ENCODE data around the gene USHBP1. TPM values are rescaled to one million over a fixed set of nuclear protein-coding genes. Genes with fewer than 3 reads are reported as not detected.

Gene USHBP1
- total and polyA plus RNA-seq, 2 of the 4 experiments (the other 2 are of a cell fraction) = not detected

DNA sequence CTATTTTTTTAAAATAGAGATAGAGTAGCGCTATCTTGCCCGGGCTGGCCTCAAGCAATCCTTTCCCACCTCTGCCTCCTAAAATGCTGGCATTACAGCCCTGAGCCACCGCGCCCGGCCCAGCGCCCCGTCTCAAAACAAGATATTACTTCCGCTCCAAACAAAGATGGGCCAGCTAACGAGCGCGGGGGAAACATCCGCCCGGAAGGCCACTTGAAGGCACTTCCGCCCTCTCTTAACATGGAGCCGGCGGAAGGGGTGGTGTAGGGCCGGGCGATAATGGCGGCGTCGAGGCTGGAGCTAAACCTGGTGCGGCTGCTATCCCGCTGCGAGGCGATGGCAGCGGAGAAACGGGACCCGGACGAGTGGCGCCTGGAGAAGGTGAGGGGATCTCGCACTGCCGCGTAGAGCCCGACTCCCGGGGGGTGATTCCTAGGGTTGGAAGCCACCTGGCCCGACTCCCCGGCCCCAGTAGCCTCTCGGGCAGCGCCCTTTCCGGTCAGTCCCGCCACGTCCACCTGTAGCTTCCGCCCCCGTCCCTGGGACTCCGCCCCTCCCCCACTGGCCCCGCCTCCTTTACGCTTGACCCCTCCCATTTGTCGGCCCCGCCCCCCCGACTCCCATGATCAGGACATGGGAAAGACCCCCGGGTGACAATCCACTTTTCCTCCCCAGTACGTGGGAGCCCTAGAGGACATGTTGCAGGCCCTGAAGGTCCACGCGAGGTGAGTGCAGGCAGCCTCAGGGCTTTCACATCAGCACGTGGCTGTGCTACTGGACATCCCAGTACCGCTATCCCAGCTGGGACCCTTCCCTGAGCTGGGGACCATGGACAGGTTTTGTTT lies 49.2 kb downstream of the USHBP1 start, which contains the start of gene USE1:
Gene USE1, plus strand, starts transcription at position 231 of the 845 bp plus-strand sequence. Its CDS starts 49 bp downstream, at position 280.
- H2AFZ ChIP-seq (replicated peaks; ENCODE audit: low read length, poor library complexity) = peak within 1 kb of the TSS; percentile 99
- H3K4ac ChIP-seq (ENCODE audit: low read depth, low read length) = peak within 1 kb of the TSS; percentile 98
- DNase-seq (peak; percentile 86), ATAC-seq (ENCODE audit: low read depth) (peak; percentile 94)
- H3K56ac ChIP-seq (ENCODE audit: extremely low read depth, insufficient read depth, low read length) = peak within 1 kb of the TSS; percentile 87
- no peaks in the 10 kb centered on the region for H3K9me3 ChIP-seq (ENCODE audit: control insufficient read depth, insufficient read depth, low read length)
- peak within 1 kb of the TSS; percentile 87 for H2BK5ac ChIP-seq (ENCODE audit: low read depth, low read length, poor library complexity, severe bottlenecking)
- peak within 1 kb of the TSS; percentile 78 for H3K4me2 ChIP-seq (ENCODE audit: low read depth, low read length)
- peak within 1 kb of the TSS; percentile 72; the same call in 1 of the 2 replicates for H2BK20ac ChIP-seq (ENCODE audit: low read depth, low read length)
- no peak for TF ChIP-seq SMC3 (IDR thresholded peaks at IDR 0.05; ENCODE audit: low read depth, low read length)
- no peak for TF ChIP-seq CHD1 (IDR thresholded peaks at IDR 0.05; ENCODE audit: low read depth, low read length)
- peak; percentile 43; the same call in 1 of the 2 replicates for TF ChIP-seq MAZ (IDR thresholded peaks at IDR 0.05; ENCODE audit: borderline replicate concordance, low read depth, low read length)
- TF ChIP-seq BHLHE40 (IDR thresholded peaks at IDR 0.05; ENCODE audit: low read depth, low read length) = 0 out of 2 replicates have a peak, but pooled peaks have one; percentile 3
- TF ChIP-seq, protein P1, sequence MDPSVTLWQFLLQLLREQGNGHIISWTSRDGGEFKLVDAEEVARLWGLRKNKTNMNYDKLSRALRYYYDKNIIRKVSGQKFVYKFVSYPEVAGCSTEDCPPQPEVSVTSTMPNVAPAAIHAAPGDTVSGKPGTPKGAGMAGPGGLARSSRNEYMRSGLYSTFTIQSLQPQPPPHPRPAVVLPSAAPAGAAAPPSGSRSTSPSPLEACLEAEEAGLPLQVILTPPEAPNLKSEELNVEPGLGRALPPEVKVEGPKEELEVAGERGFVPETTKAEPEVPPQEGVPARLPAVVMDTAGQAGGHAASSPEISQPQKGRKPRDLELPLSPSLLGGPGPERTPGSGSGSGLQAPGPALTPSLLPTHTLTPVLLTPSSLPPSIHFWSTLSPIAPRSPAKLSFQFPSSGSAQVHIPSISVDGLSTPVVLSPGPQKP (IDR thresholded peaks at IDR 0.05; ENCODE audit: borderline replicate concordance, low read depth, low read length) = peak; percentile 33; the same call in 1 of the 2 replicates
- TF ChIP-seq MXI1 (IDR thresholded peaks at IDR 0.05; ENCODE audit: borderline replicate concordance, low read depth, low read length) = peak; percentile 56; the same call in 1 of the 2 replicates
- TF ChIP-seq, protein P2, sequence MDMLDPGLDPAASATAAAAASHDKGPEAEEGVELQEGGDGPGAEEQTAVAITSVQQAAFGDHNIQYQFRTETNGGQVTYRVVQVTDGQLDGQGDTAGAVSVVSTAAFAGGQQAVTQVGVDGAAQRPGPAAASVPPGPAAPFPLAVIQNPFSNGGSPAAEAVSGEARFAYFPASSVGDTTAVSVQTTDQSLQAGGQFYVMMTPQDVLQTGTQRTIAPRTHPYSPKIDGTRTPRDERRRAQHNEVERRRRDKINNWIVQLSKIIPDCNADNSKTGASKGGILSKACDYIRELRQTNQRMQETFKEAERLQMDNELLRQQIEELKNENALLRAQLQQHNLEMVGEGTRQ (IDR thresholded peaks at IDR 0.05; ENCODE audit: low read depth, low read length) = no peak; the same call in 1 of the 2 replicates
- peak; percentile 89 for TF ChIP-seq POLR2A (IDR thresholded peaks at IDR 0.05; ENCODE audit: low read depth, low read length)
- TF ChIP-seq NFE2L2 (IDR thresholded peaks at IDR 0.05; ENCODE audit: low read depth, low read length) = 0 out of 2 replicates have a peak, but pooled peaks have one; percentile 2
- in situ Hi-C loops (cut with MboI; ENCODE audit: low sequenced_read_pairs) = no loop called here
- H3K14ac ChIP-seq (replicated peaks; ENCODE audit: low read depth, low read length) = peak within 1 kb of the TSS; percentile 100
- WGBS, 2 experiments (ENCODE audit: extremely low coverage in 2 of 2, insufficient read length in 1 of 2) = 2% methylated on average over 24 of the region's 56 CpGs; no CpG with 5 or more reads in 1 of the 2 experiments
- peak within 1 kb of the TSS; percentile 98 for H4K91ac ChIP-seq (ENCODE audit: insufficient read depth, low read depth, low read length)
- no peaks in the 10 kb centered on the region for H3K27me3 ChIP-seq (ENCODE audit: control insufficient read depth, insufficient read depth, low read length)
- peak within 1 kb of the TSS; percentile 92 for H3K27ac ChIP-seq (ENCODE audit: insufficient read depth, low read length)
- dilution Hi-C loops (cut with HindIII; ENCODE audit: low sequenced_read_pairs, unreplicated experiment) = no loop called here
- H4K5ac ChIP-seq (ENCODE audit: low read depth, low read length) = peak within 1 kb of the TSS; percentile 96
- ChIA-PET CTCF (interaction anchor here (0.7 kb wide), 1 partner anchor 1407 kb away, joined by 4 read pairs; no protein-coding TSS in a partner anchor), POLR2A (ENCODE audit: unreplicated experiment) (interaction anchor here (0.5 to 1.0 kb wide), 3 partner anchors 52 to 1064 kb away, joined by 4 to 14 read pairs (median 4); partner anchors contain the start of gene BABAM1)
- H4K20me1 ChIP-seq (ENCODE audit: insufficient read depth, low read length) = no peaks in the 10 kb centered on the region
- peak within 1 kb of the TSS; percentile 96 to 100 for H4K8ac ChIP-seq (ENCODE audit: low read depth in 2 of 2, low read length in 2 of 2)
- H3K79me1 ChIP-seq (ENCODE audit: low read depth in 1 of 2, low read length in 2 of 2) = peaks cover 16 to 19% of the 10 kb centered on the region in 2 experiments; a peak in 3 of 4 replicates
- H3K36me3 ChIP-seq (ENCODE audit: control insufficient read depth, insufficient read depth, low read length) = peaks cover 49% of the 10 kb centered on the region
- BruUV-seq (replicated peaks) = no TSS peak
- H2AK9ac ChIP-seq (replicated peaks; ENCODE audit: low read depth, low read length, poor library complexity) = peak within 1 kb of the TSS; percentile 99
- peak within 1 kb of the TSS; percentile 83; the same call in 1 of the 3 replicates for H2BK15ac ChIP-seq (ENCODE audit: low read depth, low read length)
- peak within 1 kb of the TSS; percentile 94 for H2BK120ac ChIP-seq (ENCODE audit: low read depth, low read length)
- H3K23ac ChIP-seq (ENCODE audit: low read depth, low read length) = peak within 1 kb of the TSS; percentile 96
- H3K9ac ChIP-seq (ENCODE audit: low read depth, low read length) = peak within 1 kb of the TSS; percentile 77
- intact Hi-C loops (cut with micrococcal nuclease) = no loop called here
- H2AK5ac ChIP-seq (ENCODE audit: low read depth, low read length) = peak within 1 kb of the TSS; percentile 100
- H3K4me1 ChIP-seq (ENCODE audit: control insufficient read depth, insufficient read depth, low read length) = peaks cover 12% of the 10 kb centered on the region
- H3K4me3 ChIP-seq (ENCODE audit: insufficient read depth, low read depth, low read length) = peak within 1 kb of the TSS; percentile 65
- peaks cover 9% of the 10 kb centered on the region for H3K9me1 ChIP-seq (ENCODE audit: insufficient read depth, low read length)
- H3K18ac ChIP-seq (ENCODE audit: low read depth, low read length) = peak within 1 kb of the TSS; percentile 63
